Middle frontal gyrus (tissue), 1 donor: ENCODE data around the gene MICALL2.

Experiments
- DNase-seq: peaks from one replicate; pipeline ENCODE4 v3.0.0-alpha.2; 2015; ENCODE audit warnings: low spot score; ENCODE audit errors: extremely low spot score

Gene MICALL2

DNA sequence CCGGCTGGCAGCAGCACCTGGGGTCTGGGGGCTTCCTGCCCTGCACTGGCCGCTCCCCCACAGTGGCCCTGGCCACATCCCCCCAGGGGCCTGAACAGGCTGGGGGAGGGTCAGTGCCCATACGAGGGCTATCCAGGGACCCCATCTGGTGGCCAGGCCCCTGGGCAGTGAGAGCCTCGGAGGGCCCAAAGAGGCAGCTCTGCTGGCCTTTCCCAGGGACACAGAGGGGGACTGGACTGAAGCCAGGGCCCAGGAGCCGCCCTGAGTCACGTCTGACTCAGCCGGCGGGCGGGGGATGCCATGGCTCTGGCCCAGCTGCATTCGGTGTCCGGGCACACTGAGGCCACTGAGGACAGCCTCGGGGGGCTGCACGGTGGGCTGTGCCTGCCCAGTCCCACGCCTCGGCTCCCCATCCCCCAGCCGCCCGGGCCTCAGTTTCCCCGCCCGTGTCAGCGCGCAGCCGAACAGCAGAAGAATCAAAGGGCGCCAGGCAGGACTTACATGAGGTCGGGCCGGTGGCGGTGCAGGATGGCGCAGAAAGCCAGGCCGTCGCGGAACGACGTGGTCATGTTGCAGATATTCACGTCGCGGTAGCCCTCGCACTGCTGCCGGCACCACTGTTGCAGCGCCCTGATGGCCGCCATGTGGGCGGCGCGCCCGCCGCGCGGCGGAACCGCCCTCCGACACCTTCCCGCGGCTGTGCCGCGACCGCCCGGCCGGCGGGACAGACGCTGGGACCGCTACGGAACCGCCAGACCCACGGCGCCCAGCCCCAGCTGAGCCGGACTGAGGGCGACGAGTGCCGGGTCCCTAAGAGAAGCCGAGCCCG, at the start of gene MICALL2:
MICALL2 (minus strand) TSS at position 788 of the 829 bp plus-strand sequence; CDS start at position 644, 144 bp downstream.
- DNase-seq: no peak

DNA sequence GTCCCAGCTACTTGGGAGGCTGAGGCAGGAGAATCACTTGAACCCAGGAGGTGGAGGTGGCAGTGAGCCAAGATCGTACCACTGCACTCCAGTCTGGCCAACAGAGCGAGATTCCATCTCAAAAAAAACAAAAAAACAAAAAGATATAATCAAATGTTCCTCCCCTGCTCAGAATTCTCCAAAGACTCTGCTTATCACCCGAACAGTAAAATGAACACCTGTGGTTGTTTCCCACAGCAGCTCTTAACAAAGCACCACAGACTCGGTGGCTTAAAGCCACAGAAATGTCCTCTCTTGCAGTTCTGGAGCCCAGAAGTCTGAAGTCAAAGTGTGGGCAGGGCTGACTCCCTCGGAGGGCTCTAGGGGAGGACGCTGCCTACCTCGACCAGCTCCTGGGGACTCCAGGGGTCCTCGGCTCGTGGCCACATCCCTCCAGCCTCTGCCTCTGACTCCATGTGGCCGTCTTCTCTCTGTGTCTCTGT, 49.0 kb upstream of the MICALL2 start:
- DNase-seq: no peak

- no peak for DNase-seq
Measured at GRCh38 chr7:1505731-1506550, 46.7 kb upstream of the MICALL2 start.

DNA sequence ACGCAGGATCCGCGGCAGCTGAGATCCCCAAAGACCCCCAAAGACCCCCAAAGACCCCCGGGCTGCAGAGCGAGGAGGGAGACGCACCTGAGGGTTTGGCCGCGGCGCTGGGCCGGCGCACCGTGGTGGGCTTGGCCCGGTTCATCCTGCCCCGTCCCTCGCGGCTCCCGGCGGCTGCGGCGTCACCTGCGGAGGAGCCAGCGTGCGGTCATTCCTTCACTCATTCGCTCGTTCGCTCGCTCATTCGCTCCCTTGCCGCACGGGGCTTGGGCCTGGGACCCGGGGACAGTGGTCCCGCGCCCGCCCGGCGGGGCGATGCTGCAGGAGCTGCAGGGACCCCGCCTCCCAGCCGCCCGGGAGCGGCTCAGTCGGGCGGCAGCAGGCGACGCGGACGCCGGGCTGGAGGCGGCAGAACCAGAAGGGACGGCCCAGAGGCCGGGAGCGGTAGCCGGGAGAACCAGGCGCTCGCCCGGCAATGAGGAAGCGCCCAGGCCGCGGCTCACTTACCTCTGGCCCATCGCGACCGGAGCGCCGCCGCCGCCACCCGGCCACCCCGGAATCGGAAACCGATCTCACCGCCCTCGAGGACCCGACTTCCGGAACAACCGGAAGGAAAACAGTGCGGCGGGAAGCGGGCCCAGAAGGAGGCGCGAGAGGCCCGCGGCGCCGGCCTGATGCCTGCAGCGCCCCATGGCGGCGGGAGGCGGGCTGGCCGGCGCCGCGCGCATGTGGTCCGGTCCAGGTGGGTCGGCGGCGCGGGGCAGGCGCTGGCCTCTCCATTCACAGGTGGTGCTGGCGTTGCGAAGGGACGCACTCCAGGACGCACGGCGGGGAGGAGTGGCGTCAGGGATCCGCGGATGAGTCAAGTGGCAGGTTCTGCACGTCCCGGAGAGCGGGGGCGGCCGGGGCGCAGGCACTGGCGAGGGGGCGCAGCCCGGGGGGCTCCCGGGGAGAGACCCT, 44.8 kb upstream of the MICALL2 start, which contains the start of gene INTS1:
INTS1 (minus strand) TSS at position 574 of the 960 bp plus-strand sequence; CDS start at position 145, 429 bp downstream.
- DNase-seq: peak; percentile 93

GRCh38 chr7:1503390-1503789, 44.1 kb upstream of the MICALL2 start:
- no peak for DNase-seq

DNA sequence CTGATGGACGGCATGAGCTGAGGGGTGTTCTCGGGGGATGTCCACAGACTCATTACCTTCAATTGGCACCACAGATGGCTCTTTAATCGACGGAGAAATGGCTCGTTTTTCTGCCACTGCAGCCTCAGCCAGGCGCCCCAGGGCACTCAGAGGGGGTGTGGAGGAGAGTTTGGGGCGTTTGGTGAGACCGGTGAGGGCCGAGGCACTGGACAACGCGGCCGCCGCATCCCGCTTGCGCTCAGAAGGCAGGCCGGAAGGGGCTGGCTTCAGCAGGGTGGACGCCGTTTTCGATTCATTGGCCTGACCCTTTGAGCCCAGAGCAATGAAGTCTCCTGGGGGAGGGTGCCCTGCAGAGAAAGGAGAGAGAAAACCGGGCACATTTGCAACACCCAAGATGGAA, 43.6 kb upstream of the MICALL2 start:
- DNase-seq: no peak

GRCh38 chr7:1501487-1502270, 42.4 kb upstream of the MICALL2 start:
- DNase-seq: no peak

DNA sequence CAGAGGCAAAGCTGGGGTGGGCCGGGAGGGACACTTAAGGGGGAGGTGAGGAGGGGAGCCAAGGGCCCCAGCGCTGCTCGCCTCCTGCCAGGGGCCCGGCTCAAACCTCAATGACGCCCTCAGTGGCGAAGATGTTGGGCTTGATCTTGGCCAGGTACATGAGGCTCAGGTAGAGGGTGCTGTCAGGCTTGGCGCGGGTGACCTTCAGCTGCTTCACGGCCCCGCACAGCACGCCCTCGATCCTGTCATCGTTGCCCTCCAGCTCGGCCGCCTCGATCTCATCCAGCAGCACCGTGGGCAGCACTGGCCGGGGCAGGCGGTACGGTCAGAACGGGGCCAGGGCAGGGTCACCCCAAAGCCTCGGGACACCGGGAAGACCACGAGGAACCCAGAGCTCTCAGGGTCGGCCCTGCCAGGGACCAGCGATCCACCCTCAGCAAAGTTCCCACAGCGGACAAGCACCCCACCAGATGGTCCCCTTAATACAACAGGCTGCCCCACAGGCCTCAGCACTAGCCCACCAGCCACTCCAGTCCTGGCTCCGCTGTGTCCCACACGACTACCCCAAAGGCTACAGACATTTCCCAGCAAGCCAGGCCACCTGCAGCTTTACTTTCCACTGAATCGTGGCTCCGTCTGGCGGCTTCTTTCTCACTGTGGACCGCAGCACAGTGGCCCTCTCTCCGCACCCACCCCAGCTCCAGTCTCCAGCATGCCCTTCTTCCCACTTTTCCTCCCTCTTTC, 41.0 kb upstream of the MICALL2 start:
- no peak for DNase-seq

DNA sequence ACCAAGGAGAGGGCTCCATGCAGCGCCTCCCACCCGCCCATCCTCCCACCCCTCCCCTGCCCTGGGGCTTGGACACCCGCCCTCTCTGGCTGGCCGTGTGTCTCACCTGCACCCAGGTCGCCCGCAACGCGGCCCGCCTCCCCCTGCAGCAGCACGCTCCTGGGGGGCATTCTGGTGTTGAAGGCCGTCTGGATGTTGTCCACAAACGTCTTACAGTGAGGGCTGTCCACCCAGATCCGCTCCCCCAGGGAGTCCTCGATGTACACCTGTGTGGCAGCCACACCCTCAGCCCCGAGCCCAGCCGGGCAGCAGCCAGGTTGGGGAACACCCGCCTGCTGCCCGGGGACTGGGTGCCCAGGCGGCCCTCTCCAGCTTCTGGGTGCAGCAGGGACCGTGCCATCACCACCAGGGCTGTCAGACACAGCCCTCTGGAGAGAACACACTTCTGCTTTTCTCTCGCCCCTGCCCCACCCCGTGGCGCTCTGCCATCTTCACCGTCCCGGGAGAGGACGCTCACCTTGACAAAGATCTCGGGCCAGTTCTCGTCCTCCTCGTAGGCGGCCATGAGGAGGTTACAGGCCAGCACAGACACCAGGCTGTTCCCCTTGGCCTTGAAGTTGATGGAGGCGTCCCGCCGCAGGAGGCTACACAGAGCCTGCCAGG, 40.2 kb upstream of the MICALL2 start:
- no peak for DNase-seq

GRCh38 chr7:1498370-1499305, 39.4 kb upstream of the MICALL2 start:
- no peak for DNase-seq

DNA sequence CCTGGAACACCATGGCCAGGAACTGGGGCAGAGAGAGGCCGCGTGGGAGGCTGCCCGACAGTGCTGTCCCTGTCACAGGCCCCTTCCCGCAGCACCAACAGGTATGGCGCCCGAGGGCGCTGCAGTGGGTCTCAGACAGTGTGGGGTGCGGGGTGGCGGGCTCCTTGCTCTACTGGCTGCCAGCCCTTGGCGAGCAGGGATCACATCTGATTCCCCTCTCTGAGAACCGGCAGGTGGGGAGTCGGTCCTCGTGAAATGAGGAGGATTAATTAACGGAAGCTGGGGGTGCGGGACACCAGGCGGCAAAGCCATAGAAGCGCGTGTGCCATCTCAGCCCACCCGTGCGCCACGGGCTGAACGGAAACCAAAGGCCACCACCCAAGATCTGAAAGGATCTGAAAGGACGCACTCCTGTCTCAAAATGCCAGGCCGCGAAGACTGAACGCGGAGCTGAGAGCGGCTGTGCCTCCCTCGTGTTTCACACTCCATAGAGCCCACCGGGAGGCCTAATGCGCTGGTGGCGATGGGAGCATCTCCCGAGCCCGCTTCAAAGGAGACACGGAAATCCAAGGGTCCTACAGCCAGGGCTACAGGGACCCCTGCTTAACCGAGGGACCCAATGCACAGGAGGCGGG, 38.1 kb upstream of the MICALL2 start:
- DNase-seq: no peak

DNA sequence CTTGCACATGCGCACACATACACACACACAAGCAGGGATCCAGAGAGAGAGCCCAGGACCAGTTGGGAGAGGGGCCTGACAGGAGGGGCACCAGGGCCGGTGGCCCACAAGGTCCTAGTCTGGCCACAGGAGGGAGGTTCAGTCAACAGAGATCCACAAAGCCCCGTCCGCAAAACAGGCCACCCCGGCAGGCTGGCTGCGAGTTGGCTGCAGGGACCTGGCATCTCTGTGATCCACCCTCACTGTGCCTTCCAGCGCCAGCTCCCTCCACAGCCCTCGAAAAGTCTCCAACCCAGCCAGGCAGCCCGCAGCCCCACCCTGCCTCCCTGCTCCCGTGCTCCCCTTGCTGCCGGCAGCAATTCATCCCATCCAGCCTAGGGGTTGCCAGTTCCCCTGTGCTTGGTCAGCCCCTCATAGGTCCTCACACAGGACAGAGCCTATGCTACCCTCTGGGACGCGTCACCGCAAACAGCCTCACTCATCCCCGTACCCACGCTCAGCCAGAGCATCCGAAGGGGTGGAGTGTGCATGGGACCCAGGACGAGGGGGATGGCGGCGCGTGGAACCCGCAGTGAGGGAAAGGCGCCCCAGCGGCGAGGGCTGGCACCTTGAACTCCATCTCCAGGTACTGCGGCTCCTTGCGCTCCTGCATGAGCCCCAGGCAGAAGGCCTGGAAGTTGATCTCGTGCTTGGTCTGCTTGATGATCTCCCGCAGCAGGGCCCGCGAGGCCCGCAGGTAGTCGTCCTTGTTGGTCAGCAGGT, 37.4 kb upstream of the MICALL2 start:
- DNase-seq: no peak

GRCh38 chr7:1495564-1496242, 36.4 kb upstream of the MICALL2 start:
- no peak for DNase-seq

GRCh38 chr7:1494866-1495563, 35.7 kb upstream of the MICALL2 start:
- no peak for DNase-seq

DNA sequence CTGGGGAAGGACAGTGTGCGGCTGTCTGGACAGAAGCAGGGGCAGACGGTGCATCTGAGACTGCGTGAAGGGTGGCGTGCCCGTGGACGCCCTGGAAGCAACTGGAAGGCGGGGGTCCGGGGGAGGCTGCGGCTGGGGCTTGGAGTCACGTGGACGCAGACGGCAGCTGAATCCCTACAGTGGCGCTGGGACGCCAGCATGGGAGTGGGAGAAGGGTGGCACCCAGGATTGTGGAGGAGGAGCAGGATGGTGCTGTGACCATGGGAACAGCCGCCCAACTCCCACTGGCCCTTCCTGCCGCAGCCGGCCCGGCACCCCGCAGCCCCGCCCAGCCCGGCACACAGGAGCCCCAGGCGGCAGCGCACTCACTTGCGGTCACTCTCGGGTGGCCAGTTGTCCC, 35.2 kb upstream of the MICALL2 start:
- peak; percentile 10 for DNase-seq
